Thyroid gland (tissue), 4 donors: ENCODE measurements around the gene ERICH6B.

Source experiments
- CTCF ChIP-seq, 6 experiments: fragments of 200-600 bp in 3 of 6; fragments of 450-650 bp in 3 of 6; sonication (generic) in 3 of 6; IDR thresholded peaks; one replicate each; pipeline ENCODE4 v1.5.1; 2016 to 2019; ENCODE audit warnings: antibody characterized with exemption in 6 of 6, mild to moderate bottlenecking in 2 of 6, inconsistent platforms in 1 of 6, moderate library complexity in 1 of 6
- POLR2A ChIP-seq, 2 donors: fragments of 450-650 bp; IDR thresholded peaks; one replicate each; pipeline ENCODE4 v1.6.1; 2017; ENCODE audit warnings: antibody characterized with exemption in 2 of 2, mild to moderate bottlenecking in 2 of 2, moderate library complexity in 1 of 2

GRCh38 chr13:45501175-45501526, 114.4 kb downstream of the ERICH6B start:
- TF ChIP-seq POLR2A (IDR thresholded peaks at IDR 0.05): no peak
- no peak for TF ChIP-seq CTCF (IDR thresholded peaks at IDR 0.05)
